Measurements from ENCODE around the gene CEACAM8.

DNA sequence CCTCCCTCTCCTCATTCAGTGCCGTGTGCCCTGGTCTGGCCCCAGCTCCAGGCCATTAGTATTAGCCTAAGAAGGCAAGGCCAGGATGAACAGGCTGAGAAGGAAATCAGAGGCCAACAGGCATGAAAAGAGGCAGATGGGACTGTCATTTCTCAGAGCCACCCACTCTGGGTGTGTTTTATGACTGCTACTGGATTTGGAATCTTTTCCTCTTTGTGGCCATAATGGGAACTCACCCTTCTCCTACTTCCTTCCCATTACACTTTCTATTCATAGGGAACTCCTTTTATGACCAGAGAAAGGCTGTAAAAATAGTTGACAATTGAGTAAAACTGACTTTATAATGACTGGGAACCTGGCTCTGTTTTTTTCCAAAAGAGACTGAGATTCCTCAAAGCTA is 17.7 kb downstream of the CEACAM8 start:
- TF ChIP-seq, protein P1, sequence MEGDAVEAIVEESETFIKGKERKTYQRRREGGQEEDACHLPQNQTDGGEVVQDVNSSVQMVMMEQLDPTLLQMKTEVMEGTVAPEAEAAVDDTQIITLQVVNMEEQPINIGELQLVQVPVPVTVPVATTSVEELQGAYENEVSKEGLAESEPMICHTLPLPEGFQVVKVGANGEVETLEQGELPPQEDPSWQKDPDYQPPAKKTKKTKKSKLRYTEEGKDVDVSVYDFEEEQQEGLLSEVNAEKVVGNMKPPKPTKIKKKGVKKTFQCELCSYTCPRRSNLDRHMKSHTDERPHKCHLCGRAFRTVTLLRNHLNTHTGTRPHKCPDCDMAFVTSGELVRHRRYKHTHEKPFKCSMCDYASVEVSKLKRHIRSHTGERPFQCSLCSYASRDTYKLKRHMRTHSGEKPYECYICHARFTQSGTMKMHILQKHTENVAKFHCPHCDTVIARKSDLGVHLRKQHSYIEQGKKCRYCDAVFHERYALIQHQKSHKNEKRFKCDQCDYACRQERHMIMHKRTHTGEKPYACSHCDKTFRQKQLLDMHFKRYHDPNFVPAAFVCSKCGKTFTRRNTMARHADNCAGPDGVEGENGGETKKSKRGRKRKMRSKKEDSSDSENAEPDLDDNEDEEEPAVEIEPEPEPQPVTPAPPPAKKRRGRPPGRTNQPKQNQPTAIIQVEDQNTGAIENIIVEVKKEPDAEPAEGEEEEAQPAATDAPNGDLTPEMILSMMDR (IDR thresholded peaks at IDR 0.05; ENCODE audit: low read length): no peak
- no peak for TF ChIP-seq EZH2 (optimal IDR thresholded peaks at IDR 0.05; ENCODE audit: low read depth, low read length)
